ENCODE results near the gene ZNF19. TPM values are rescaled to one million over a fixed set of nuclear protein-coding genes. Genes with fewer than 3 reads are reported as not detected.

The ZNF19 gene
- total and polyA plus RNA-seq, 2 donors (not counting 3 experiments of a cell fraction or from before 2014, with no cell fraction given), result 0.98 to 2.6 TPM

GRCh38 chr16:71426069-71426879 lies 62.9 kb downstream of the ZNF19 start:
- Histone ChIP-seq H3K4me1 (ENCODE audit: control insufficient read depth, extremely low read depth, insufficient read depth, low read length) (no peaks in the 10 kb centered on the region), H3K27ac (ENCODE audit: insufficient read depth, low read depth, low read length) (no peak overlapping the region), H3K9ac (replicated peaks; ENCODE audit: extremely low read depth, insufficient read depth, low read length) (no peak overlapping the region), H3K36me3 (ENCODE audit: control insufficient read depth in 2 of 2, extremely low read depth in 1 of 2, insufficient read depth in 2 of 2, low read length in 2 of 2) (no peaks in the 10 kb centered on the region), H3K4me3 (replicated peaks in 1 of 3; ENCODE audit: insufficient read depth in 1 of 3, low read depth in 1 of 3, low read length in 3 of 3) (peak overlapping the region; percentile 10 to 15 (median 13)), H3K9me1 (replicated peaks; ENCODE audit: control insufficient read depth, extremely low read depth, insufficient read depth, low read length) (no peaks in the 10 kb centered on the region), H3K79me2 (ENCODE audit: control insufficient read depth, insufficient read depth, low read length) (no peaks in the 10 kb centered on the region), H4K20me1 (replicated peaks; ENCODE audit: control insufficient read depth, extremely low read depth, insufficient read depth, low read length) (no peaks in the 10 kb centered on the region), H3K4me2 (ENCODE audit: insufficient read depth, low read length) (peak overlapping the region; percentile 20), H2AFZ (ENCODE audit: low read depth, low read length) (peak overlapping the region; percentile 23), H3K9me3 (replicated peaks; ENCODE audit: control insufficient read depth, insufficient read depth, low read length) (no peaks in the 10 kb centered on the region), H3K27me3 (ENCODE audit: control insufficient read depth in 2 of 2, insufficient read depth in 2 of 2, low read length in 2 of 2) (peaks cover 3 to 7% of the 10 kb centered on the region in 2 experiments)
- dilution Hi-C loops (cut with MboI; ENCODE audit: extremely low pct_ligation_motif_present, low sequenced_read_pairs) (no loop called here), intact Hi-C loops (cut with micrococcal nuclease) (no loop called here)
- FAIRE-seq (peak; percentile 88), DNase-seq (ENCODE audit: low read depth, low spot score) (peak; percentile 61)
- TSS peak; percentile 100 for BruUV-seq (replicated peaks)
- ChIA-PET POLR2A (no interaction called here), CTCF (interaction anchor here (0.9 to 5.1 kb wide), 4 partner anchors 14 to 127 kb away, joined by 3 to 37 read pairs (median 4); no protein-coding TSS in a partner anchor)
- TF ChIP-seq CTCF (IDR thresholded peaks at IDR 0.05; ENCODE audit: extremely low read depth in 1 of 2, insufficient read depth in 1 of 2, low read depth in 1 of 2, low read length in 2 of 2), result no peak
- no peak for TF ChIP-seq EZH2 (IDR thresholded peaks at IDR 0.05; ENCODE audit: borderline replicate concordance, low read depth, low read length, severe bottlenecking)
- TF ChIP-seq POLR2AphosphoS5 (IDR thresholded peaks at IDR 0.05; ENCODE audit: insufficient read depth, low read depth, low read length), result no peak
- no peak for TF ChIP-seq JUN (IDR thresholded peaks at IDR 0.05; ENCODE audit: borderline replicate concordance, insufficient read depth, insufficient read length, low read depth)
- TF ChIP-seq FOS (IDR thresholded peaks at IDR 0.05; ENCODE audit: borderline replicate concordance, insufficient read depth, low read length), result no peak
- no peak for TF ChIP-seq GATA2 (IDR thresholded peaks at IDR 0.05; ENCODE audit: insufficient read depth, insufficient read length, low read depth, low read length)
- TF ChIP-seq MYC (IDR thresholded peaks at IDR 0.05; ENCODE audit: low read depth, low read length), result no peak
- no peak for TF ChIP-seq POLR2A (IDR thresholded peaks at IDR 0.05; ENCODE audit: low read depth, low read length)
- no peak for TF ChIP-seq MAX (IDR thresholded peaks at IDR 0.05; ENCODE audit: insufficient read depth, insufficient read length)

Measured in endothelial cell of umbilical vein (primary cell).